Measurements from ENCODE around the gene PTPN20. TPM values are rescaled to one million over a fixed set of nuclear protein-coding genes. Genes with fewer than 3 reads are reported as not detected.
A peak's percentile ranks its signal among the peaks of the same experiment; 100 is the strongest.

PTPN20 gene
- total RNA-seq, 1 donor from 2014 or later, result 2.6 TPM

DNA sequence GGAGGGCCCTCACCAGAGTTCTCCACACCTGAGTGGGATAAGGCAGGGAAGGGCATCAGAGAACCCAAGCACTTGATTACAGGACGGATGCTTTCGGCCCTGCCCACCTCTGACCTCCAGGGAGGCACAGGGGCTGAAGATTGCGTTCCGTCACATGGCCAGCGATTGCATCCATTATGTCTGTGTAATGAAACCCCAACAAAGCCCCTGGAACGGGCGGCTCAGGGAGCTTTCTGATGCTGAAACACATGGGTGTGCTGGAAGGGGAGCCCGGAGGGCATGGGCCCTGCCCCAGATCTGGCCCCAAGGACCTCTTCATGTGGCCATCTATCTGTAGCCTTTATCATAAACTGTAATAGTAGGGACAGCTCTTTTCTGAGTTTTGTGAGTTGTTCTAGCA is 117.2 kb downstream of the PTPN20 start:
- intact Hi-C loops (cut with DNase I), result no loop called here
- Histone ChIP-seq H3K36me3 (no peaks in the 10 kb centered on the region), H3K27ac (no peak overlapping the region), H3K4me3 (no peak overlapping the region), H3K9me3 (no peaks in the 10 kb centered on the region), H3K27me3 (no peaks in the 10 kb centered on the region), H3K4me1 (no peaks in the 10 kb centered on the region)
- TF ChIP-seq, protein P1, sequence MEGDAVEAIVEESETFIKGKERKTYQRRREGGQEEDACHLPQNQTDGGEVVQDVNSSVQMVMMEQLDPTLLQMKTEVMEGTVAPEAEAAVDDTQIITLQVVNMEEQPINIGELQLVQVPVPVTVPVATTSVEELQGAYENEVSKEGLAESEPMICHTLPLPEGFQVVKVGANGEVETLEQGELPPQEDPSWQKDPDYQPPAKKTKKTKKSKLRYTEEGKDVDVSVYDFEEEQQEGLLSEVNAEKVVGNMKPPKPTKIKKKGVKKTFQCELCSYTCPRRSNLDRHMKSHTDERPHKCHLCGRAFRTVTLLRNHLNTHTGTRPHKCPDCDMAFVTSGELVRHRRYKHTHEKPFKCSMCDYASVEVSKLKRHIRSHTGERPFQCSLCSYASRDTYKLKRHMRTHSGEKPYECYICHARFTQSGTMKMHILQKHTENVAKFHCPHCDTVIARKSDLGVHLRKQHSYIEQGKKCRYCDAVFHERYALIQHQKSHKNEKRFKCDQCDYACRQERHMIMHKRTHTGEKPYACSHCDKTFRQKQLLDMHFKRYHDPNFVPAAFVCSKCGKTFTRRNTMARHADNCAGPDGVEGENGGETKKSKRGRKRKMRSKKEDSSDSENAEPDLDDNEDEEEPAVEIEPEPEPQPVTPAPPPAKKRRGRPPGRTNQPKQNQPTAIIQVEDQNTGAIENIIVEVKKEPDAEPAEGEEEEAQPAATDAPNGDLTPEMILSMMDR (IDR thresholded peaks at IDR 0.05), result no peak
- ATAC-seq (no peak), DNase-seq (peak; percentile 48)

DNA sequence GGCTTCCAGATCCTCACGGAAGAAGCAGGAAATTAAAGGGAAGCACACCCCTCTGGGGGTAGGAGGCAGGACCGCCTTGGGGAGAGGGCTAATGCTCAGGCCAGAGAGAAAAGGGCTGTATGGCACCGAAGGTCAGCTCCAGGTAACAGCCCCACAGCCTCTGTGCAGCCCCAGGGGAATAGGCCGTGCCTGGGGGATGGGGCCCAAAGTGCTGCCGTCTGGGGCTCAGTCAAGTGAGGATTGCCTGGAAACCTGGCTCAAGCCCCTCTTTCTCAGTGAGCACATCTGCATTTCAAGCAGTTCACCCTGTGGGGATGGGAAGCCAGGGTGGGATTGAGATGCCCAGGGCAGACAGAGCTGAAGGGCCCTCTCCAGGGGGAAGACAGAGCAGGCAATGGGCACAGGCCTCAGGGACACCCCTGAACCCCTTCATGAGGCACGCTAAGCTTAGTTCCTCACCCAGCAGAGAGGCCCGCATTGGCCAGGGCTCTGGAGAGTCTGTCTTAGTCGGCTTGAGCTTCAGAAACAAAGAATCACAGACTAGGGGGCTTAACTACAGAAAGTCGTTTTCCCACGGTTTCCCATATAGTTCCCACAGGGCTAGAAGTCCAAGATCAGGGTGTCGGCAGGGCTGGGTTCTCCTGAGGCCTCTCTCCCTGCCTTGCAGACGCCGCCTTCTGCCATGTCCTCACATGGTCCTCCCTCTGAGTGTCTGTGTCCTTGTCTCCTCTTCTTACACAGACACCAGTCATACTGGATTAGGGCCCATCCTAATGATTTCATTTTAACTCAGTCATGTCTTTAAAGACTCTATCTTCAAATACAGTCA is 118.2 kb downstream of the PTPN20 start:
- intact Hi-C loops (cut with DNase I), result no loop called here
- H3K27ac ChIP-seq, result no peak overlapping the region
- ATAC-seq, result no peak
- H3K4me3 ChIP-seq, result no peak overlapping the region
- no peaks in the 10 kb centered on the region for H3K9me3 ChIP-seq
- TF ChIP-seq, protein P1 (IDR thresholded peaks at IDR 0.05), result no peak
- no peaks in the 10 kb centered on the region for H3K4me1 ChIP-seq
- no peaks in the 10 kb centered on the region for H3K36me3 ChIP-seq
- no peaks in the 10 kb centered on the region for H3K27me3 ChIP-seq
- peak; percentile 39 for DNase-seq

DNA sequence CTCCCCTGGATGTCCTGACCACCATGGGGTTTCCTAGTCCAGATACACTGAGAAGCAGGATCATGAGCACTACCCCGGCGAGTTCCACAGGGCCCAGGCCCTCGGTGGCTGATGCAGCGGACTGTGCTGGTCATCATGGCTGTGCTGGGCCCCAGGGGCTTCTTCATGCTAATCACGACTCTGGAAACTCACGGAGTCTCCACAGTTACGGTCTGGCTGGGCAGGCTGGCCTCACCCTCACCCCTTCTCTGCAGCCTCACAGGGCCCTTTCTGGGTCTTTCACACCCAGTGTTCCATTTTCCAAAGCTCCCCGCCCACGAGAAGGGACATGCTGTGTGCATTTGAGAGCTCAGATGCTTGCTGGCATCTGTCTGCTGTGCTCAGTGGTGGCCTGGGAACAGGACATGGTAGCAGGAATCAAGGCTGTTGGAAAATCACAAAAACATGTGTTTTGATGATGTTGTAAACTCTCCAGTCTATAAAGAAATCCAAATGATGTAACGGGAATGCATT is 119.0 kb downstream of the PTPN20 start:
- TF ChIP-seq, protein P1 (IDR thresholded peaks at IDR 0.05), result no peak
- intact Hi-C loops (cut with DNase I), result no loop called here
- no peak for ATAC-seq
- Histone ChIP-seq H3K27me3 (no peaks in the 10 kb centered on the region), H3K27ac (no peak overlapping the region), H3K4me1 (no peaks in the 10 kb centered on the region), H3K4me3 (no peak overlapping the region), H3K9me3 (no peaks in the 10 kb centered on the region), H3K36me3 (no peaks in the 10 kb centered on the region)
- peak; percentile 50 for DNase-seq

DNA sequence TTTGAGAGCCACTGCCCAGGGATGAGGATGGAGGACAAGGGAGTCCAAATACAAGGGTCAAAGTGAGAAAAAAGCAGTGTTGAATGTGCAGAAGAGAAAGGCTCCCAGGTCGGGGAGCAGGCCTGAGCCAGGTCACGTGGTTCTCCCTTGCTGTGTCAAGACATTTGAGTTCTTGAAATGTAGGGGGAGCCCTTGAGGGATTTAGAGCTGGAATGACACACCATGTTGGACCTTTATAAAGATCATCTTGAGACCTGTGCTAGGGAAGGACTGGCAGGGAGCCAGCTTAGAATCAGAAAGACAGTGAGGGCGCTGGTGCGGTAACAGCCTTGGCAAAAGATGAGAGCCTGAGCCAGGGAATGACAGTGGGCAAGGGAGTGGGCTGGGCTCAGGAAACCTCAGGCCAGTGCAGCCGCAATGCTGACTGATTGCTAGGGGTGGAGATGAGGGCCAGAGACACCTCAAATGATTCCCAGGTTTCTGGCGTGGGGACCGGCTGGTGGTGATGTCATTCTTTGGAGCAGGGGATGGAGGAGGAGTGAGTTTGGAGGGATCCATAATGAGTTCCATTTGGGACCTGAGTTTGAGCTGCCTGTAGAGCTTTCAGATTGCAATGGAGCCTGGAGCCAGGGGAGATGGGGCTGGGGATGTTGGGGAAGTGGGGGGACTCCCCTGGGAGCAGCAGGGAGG is 120.1 kb downstream of the PTPN20 start:
- no peaks in the 10 kb centered on the region for H3K27me3 ChIP-seq
- TF ChIP-seq, protein P1 (IDR thresholded peaks at IDR 0.05), result no peak
- intact Hi-C loops (cut with DNase I), result no loop called here
- DNase-seq (peak; percentile 39), ATAC-seq (no peak)
- H3K36me3 ChIP-seq, result no peaks in the 10 kb centered on the region
- H3K4me3 ChIP-seq, result no peak overlapping the region
- no peaks in the 10 kb centered on the region for H3K9me3 ChIP-seq
- H3K4me1 ChIP-seq, result no peaks in the 10 kb centered on the region
- H3K27ac ChIP-seq, result no peak overlapping the region

DNA sequence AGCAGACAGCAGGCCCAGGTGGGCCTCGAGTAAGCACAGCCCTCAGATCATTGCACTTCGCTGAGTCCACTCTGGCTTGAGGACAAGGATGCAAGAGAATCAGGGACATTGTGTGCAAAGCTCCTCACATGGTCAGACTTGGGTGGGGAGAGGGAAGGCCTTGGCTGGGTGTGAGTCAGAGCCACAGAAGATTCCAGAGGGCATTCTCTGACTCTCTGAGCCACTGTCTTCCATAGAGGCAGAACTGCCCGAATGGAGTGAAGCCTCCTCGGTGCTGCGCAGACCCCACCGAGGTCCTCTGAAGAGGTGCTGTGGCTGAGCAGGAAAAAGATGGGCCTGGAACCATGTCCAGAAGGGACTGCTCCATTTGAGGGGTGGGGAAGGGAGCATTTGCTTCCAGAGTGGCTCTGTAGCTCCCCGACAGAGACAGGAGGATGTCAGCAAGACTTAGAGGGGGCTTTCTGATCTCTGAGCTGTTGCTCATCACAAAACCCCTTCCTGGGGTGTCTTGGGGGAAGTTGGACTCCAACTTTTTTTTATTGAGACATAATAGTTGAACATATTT is 120.8 kb downstream of the PTPN20 start:
- DNase-seq (peak; percentile 38), ATAC-seq (no peak)
- Histone ChIP-seq H3K27me3 (no peaks in the 10 kb centered on the region), H3K9me3 (no peaks in the 10 kb centered on the region), H3K36me3 (no peaks in the 10 kb centered on the region), H3K27ac (no peak overlapping the region), H3K4me1 (no peaks in the 10 kb centered on the region), H3K4me3 (no peak overlapping the region)
- TF ChIP-seq, protein P1 (IDR thresholded peaks at IDR 0.05), result no peak
- intact Hi-C loops (cut with DNase I), result no loop called here

Measured in upper lobe of right lung (tissue), 1 donor.